GM23338 (cell line): ENCODE measurements around the gene ARFGEF2.

Experiments
- JUNB ChIP-seq: IDR thresholded peaks from one replicate; pipeline ENCODE4 v1.6.1; 2016; ENCODE audit warnings: antibody characterized with exemption; ENCODE audit not compliant: unreplicated experiment
- TF ChIP-seq, protein P1 (sequence below), 2 experiments: fragments of 200-600 bp in 1 of 2; sonication (generic) in 1 of 2; conservative IDR thresholded peaks; 2 replicates each; pipeline versions ENCODE4 v1.5.1 to v1.6.1; 2016 to 2017; ENCODE audit warnings: antibody characterized with exemption in 2 of 2, low read depth in 2 of 2, mild to moderate bottlenecking in 2 of 2, moderate library complexity in 1 of 2

GRCh38 chr20:48901326-48901725 lies 20.2 kb upstream of the ARFGEF2 start:
- TF ChIP-seq, protein P1, sequence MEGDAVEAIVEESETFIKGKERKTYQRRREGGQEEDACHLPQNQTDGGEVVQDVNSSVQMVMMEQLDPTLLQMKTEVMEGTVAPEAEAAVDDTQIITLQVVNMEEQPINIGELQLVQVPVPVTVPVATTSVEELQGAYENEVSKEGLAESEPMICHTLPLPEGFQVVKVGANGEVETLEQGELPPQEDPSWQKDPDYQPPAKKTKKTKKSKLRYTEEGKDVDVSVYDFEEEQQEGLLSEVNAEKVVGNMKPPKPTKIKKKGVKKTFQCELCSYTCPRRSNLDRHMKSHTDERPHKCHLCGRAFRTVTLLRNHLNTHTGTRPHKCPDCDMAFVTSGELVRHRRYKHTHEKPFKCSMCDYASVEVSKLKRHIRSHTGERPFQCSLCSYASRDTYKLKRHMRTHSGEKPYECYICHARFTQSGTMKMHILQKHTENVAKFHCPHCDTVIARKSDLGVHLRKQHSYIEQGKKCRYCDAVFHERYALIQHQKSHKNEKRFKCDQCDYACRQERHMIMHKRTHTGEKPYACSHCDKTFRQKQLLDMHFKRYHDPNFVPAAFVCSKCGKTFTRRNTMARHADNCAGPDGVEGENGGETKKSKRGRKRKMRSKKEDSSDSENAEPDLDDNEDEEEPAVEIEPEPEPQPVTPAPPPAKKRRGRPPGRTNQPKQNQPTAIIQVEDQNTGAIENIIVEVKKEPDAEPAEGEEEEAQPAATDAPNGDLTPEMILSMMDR (conservative IDR thresholded peaks at IDR 0.05; ENCODE audit: low read depth in 2 of 2): no peak
- no peak for TF ChIP-seq JUNB
